Measurements from ENCODE around the gene E2F2.
"Not testable (repeated sequence)": the region's sequence is repeated elsewhere in the genome, so short reads cannot be mapped to it uniquely, and the experiment has no call there.

Gene E2F2

GRCh38 chr1:23545851-23546250 is 14.8 kb upstream of the E2F2 start:
- DNase-seq = no peak

GRCh38 chr1:23544444-23545389 is 13.7 kb upstream of the E2F2 start:
- peak; percentile 82 for DNase-seq

GRCh38 chr1:23543707-23544443 is 12.8 kb upstream of the E2F2 start:
- DNase-seq = no peak

- not testable (repeated sequence) for DNase-seq
These were observed 11.9 kb upstream of the E2F2 start for GRCh38 chr1:23542940-23543339.

GRCh38 chr1:23539698-23540266 is 8.7 kb upstream of the E2F2 start:
- peak; percentile 85 for DNase-seq

DNA sequence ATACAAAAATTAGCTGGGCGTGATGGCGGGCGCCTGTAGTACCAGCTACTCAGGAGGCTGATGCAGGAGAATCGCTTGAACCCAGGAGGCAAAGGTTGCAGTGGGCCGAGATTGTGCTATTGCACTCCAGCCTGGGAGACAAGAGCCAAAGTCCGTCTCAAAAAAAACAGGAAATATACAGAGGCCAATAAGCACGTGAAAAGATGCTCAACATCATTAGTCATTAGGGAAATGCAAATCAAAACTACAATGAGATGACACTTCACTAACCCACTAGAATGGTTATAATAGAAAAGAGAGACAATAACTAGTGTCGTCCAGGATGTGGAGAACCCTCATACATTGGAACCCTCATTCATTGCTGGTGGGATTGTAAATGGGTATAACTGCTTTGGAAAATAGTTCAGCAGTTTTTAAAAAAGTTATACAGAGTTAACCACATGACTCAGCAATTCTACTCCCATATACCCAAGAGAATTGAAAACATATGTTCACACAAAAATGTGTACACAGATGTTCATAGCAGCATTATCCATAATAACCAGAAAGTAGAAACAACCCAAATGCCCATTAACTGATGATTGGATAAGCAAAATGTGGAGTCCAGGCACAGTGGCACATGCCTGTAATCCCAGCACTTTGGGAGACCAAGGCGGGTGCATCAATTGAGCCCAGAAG is 6.4 kb upstream of the E2F2 start:
- no peak for DNase-seq

DNA sequence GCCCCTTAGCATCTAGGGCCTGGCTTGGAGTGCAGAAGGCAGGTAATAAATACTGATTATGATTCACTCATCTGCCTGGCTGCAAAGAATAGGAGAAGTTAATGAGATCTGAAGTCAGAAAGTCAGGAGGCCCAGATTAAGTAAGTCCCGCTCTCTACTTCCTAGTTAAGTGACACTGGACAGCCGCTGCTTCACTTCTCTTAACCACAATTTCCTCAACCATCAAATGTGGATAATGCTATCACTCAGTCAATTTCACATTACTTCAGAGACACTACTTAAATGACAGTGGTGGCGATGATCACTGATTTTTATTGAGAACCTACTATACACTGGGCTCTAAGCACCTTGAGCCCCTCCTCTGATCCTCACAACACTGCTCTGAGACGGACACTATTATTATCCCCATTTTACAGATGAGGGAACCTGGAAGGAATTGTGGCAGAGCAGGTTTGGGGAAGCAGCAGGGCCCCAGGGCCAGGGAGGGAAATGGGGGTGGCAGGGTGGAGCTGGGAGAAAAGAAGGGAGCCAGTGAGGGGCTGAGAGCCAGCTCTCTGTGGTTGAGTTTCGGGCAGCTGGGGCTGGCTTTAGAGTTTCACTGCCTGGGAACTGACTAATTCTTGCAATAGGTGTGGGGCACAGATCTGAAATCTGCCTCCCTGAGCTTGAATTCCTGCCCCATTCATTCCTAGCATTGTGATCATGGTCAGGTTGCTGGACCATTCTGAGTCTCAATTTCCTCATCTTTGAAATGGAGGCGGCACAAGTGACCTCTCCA is 2.4 kb upstream of the E2F2 start:
- DNase-seq = no peak

DNA sequence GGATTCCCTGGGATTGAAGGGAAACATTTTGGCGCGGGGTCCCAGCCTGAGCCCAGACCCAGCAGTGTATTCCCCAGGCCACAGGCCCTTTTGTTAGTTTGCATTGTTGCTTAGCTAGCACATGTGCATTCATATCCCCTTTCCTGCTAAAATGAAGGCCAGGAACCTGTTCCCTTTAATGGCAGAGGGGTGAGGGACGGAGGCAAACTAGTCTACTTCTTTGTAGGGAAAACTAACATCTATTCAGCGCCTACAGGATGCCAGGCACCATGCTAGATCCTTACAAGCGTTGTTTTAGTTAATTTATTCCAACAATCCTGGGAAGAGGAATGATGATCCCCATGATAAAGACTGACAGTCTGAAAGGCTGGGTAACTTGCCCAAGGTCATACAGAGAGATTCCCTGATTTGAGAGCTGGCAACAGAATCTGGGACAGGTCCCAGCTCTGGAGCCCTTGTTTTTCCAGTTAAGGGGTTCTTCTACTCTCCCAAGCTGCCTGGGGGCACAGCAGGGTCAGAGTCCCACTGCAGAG is 595 bp upstream of the E2F2 start:
- no peak for DNase-seq

DNA sequence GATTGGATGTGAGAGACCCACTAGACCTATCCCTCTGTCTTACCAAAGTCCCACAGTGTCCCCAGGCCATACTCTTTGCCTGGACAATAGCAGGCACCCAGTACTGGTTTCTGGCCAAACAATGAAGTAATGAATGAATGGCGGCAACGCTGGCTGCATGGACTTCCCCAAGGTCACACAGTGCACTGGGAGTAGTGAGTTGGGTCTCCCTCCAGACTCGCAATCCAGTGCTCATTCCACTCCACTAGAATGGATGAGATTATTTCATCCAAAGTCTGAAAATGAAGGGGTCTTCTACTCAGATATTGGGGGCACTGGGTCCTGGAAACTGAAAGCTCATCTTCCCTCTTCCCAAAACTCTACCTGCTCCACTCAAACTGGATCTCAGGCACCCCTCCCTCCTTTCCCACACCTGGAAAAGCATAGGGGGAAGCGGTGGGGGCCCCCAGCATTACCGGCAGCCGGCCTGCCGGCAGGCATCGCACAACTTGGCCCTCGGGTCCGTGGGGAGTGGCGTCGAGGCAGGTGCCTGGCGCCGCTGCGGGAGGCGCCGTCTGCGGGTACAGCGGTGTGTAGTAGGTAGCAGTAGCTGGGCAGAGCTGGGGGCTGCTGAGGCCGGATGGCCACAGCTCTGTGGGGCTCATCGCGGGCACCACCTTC is 816 bp downstream of the E2F2 start:
- DNase-seq = no peak

GRCh38 chr1:23529146-23530086 is 1.6 kb downstream of the E2F2 start:
- DNase-seq = no peak

DNA sequence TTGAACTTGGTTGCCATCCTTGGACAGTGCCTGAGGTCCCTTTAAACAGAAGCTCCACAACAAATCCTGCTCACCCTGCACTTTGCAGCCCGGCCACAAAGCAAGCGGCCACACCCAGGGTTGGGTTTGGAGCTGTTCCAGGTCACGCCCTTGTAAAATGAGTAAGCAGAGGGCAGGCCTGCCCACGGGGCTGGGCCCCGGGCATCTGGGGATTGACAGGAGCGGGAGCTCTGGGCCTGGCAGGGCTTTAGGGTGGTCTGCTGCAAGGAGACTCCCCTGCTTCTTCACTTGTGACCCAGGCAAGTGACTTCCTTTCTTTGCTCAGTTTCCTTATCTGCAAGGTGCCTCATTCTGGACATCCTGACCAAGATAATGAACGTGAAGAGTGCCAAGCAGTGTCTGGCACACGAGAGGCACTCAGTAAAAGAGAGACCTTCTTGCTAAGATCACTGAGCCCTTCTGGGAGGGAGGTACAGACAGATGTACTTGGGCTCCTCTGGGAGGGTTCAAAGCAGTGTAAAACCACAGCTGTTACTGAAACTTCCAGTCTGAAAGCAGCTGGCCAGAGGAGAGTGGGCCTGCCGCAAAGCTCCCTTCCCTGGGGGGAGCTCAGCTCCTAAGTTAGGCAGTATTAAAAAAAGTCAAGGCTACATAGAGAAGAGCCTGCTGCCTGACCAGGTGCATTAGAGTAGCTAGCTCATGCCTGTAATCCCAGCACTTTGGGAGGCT is 2.6 kb downstream of the E2F2 start:
- peak; percentile 83 for DNase-seq

- DNase-seq = no peak
These were observed 3.2 kb downstream of the E2F2 start for GRCh38 chr1:23527900-23528249.

DNA sequence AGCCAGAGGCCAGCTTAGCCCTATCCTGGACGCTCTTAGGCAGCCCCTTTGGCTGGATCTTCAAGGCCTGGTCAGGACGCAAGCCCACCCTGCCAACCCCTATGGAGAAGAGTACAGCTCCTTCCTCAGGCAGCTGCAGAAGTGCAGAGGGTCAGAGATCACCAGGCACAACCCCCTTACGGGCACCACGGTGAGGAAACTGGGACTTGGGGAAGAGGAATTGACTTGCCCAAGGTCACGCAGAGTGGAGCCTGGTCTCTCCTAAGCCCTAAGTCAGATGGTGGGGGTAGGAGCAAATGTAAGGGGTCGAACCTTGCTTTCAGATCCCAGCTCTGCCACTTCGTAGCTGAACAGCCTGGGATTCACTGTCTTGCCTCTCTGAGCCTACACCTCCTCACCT is 3.7 kb downstream of the E2F2 start:
- no peak for DNase-seq

- no peak for DNase-seq
These were observed 4.5 kb downstream of the E2F2 start for GRCh38 chr1:23526329-23527041.

GRCh38 chr1:23525558-23526250 is 5.3 kb downstream of the E2F2 start:
- DNase-seq = no peak

DNA sequence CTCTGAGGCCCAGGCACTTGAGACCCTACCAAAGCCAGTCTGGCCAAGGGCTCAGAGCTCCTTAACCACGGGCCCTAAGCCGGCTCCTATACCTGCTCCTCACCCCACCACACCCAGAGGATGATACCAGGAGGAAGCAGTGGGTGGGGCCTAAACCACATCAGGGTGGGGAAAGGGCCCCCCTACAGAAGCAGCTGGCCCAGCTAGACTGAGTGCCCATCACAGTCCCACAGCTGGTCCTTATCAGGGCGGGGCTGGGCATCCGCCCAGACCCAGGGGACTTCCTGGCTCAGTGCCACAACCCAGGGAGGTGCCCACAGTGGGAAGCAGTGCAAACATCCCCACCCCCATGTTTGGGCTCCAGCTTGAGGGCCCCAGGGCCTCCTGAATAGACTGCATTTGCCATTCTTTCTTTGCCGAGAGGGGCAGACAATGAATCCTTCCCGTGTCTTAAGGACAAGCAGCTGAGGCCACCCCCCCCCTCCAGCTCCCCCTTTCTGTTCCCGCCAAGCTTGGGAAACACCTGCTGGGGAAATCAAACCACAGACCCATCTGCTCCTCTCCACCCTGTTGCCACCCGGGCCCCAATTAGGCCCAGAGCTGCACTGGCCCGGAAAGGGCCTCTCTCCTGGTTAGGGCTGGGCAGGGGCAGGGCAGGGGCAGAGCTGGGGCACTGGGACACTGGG is 6.2 kb downstream of the E2F2 start:
- DNase-seq = peak; percentile 19

DNA sequence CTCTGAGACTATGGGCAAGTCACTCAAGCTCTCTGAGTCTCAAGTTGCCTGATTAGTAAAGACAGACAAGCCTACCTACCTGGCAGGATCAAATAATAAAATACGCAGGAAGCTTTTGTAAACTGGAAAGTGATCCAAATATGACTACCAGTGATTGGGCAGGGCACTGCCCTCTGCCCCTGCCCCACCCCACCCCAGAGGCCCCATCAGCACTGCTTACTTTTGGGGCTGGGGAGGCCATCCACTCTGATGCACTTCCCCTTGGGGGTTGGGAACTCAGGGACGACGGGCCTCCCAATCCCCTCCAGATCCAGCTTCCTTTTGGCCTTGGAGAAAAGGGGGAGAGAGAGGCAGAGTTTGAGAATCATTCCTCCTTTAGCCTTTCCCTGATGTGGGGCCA is 6.9 kb downstream of the E2F2 start:
- no peak for DNase-seq
